ENCODE results near the gene EPHB6. TPM values are rescaled to one million over a fixed set of nuclear protein-coding genes. Genes with fewer than 3 reads are reported as not detected.

The EPHB6 gene
- total RNA-seq, 4 donors from 2014 or later = 15.2 to 40.4 (median 26.1) TPM

DNA sequence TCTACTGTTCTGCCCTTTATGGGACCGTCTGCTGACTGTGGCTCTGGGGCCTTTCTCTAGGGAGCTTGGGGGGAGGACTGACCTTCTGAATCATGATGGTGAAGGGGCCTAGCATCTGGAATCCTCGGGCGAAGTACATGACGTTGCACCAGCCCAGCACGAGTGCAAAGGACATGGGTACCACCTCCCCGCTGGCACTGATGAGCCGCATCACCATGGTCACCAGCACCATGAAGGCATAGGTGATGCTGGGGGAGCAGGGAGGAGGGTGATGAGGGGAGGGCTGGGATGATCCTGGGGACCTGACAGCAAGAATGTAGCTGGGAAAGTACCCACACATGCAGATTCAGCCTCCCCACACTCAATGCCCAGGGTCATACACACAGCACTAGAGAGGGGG lies 19.5 kb downstream of the EPHB6 start:
- Histone ChIP-seq H3K27me3 (peaks cover 0 to 7% (median 0%) of the 10 kb centered on the region in 4 donors), H3K4me3 (no peak overlapping the region), H3K9me3 (no peaks in the 10 kb centered on the region), H3K36me3 (peaks cover 0 to 46% (median 0%) of the 10 kb centered on the region in 3 donors), H3K4me1 (no peaks in the 10 kb centered on the region), H3K27ac (no peak overlapping the region)
- intact Hi-C loops (cut with DNase I) = loop anchor here (10.0 kb wide), 1 partner anchor 130 kb away; no protein-coding TSS in a partner anchor
- WGBS, 2 donors = 82 to 86% methylated on average over 4 of the region's 7 CpGs
- DNase-seq = no peak
- TF ChIP-seq, protein P1, sequence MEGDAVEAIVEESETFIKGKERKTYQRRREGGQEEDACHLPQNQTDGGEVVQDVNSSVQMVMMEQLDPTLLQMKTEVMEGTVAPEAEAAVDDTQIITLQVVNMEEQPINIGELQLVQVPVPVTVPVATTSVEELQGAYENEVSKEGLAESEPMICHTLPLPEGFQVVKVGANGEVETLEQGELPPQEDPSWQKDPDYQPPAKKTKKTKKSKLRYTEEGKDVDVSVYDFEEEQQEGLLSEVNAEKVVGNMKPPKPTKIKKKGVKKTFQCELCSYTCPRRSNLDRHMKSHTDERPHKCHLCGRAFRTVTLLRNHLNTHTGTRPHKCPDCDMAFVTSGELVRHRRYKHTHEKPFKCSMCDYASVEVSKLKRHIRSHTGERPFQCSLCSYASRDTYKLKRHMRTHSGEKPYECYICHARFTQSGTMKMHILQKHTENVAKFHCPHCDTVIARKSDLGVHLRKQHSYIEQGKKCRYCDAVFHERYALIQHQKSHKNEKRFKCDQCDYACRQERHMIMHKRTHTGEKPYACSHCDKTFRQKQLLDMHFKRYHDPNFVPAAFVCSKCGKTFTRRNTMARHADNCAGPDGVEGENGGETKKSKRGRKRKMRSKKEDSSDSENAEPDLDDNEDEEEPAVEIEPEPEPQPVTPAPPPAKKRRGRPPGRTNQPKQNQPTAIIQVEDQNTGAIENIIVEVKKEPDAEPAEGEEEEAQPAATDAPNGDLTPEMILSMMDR (IDR thresholded peaks at IDR 0.05) = no peak
- TF ChIP-seq POLR2A (IDR thresholded peaks at IDR 0.05) = no peak

DNA sequence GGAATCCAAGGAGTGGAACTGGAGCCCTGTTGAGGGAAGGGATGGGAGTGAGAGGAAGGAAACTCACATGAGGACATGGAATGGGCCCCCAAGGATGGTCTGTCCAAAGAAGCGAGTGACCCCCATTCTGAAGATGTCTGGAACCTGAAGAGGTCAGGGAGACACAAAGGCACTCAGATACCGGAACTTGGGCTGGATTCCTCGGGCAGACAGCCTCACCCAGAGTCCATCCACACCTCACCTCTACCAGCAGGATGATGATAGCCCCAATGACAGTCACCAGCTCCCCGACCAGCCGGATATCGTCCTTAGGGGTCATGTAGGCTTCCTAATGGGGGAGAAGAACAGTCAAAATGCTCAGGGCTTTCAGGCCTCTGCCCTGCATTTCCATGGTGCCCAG lies 20.0 kb downstream of the EPHB6 start:
- DNase-seq = no peak
- Histone ChIP-seq H3K36me3 (peaks cover 0 to 42% (median 0%) of the 10 kb centered on the region in 3 donors), H3K4me1 (no peaks in the 10 kb centered on the region), H3K27ac (no peak overlapping the region), H3K4me3 (no peak overlapping the region), H3K9me3 (no peaks in the 10 kb centered on the region), H3K27me3 (peaks cover 0 to 7% (median 0%) of the 10 kb centered on the region in 4 donors)
- 80 to 93% methylated on average over 2 to 4 of the region's 6 CpGs for WGBS, 2 donors
- intact Hi-C loops (cut with DNase I) = loop anchor here (10.0 kb wide), 1 partner anchor 130 kb away; no protein-coding TSS in a partner anchor
- no peak for TF ChIP-seq POLR2A (IDR thresholded peaks at IDR 0.05)
- TF ChIP-seq, protein P1 (IDR thresholded peaks at IDR 0.05) = no peak

DNA sequence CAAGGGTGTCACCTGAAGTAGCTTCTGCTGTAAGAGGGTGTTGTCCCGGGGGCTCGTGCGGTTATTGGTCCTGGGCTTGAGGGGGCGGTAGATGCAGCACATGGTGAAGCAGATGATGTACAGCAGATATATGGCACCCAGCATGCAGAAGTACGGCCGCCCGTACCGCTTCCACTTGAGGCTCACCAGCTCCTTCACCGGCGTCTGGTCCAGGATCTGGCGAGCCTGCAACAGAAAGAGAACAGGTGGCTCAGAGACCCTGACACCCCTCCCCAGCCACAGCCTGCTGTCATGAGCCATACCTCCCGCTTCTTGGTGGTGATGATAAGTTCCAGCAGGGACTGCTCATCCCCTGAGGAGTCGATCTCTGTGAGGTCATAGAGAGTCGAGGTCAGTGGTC lies 20.6 kb downstream of the EPHB6 start:
- no peak for TF ChIP-seq POLR2A (IDR thresholded peaks at IDR 0.05)
- TF ChIP-seq, protein P1 (IDR thresholded peaks at IDR 0.05) = no peak
- H3K27me3 ChIP-seq = peaks cover 0 to 12% (median 0%) of the 10 kb centered on the region in 4 donors
- no peak for DNase-seq
- no peak overlapping the region for H3K27ac ChIP-seq
- H3K36me3 ChIP-seq = peaks cover 0 to 36% (median 0%) of the 10 kb centered on the region in 3 donors
- 84 to 88% methylated on average over 3 to 5 of the region's 14 CpGs for WGBS, 2 donors
- intact Hi-C loops (cut with DNase I) = loop anchor here (10.0 kb wide), 1 partner anchor 129 kb away; no protein-coding TSS in a partner anchor
- no peak overlapping the region for H3K4me3 ChIP-seq
- no peaks in the 10 kb centered on the region for H3K4me1 ChIP-seq
- H3K9me3 ChIP-seq = no peaks in the 10 kb centered on the region

DNA sequence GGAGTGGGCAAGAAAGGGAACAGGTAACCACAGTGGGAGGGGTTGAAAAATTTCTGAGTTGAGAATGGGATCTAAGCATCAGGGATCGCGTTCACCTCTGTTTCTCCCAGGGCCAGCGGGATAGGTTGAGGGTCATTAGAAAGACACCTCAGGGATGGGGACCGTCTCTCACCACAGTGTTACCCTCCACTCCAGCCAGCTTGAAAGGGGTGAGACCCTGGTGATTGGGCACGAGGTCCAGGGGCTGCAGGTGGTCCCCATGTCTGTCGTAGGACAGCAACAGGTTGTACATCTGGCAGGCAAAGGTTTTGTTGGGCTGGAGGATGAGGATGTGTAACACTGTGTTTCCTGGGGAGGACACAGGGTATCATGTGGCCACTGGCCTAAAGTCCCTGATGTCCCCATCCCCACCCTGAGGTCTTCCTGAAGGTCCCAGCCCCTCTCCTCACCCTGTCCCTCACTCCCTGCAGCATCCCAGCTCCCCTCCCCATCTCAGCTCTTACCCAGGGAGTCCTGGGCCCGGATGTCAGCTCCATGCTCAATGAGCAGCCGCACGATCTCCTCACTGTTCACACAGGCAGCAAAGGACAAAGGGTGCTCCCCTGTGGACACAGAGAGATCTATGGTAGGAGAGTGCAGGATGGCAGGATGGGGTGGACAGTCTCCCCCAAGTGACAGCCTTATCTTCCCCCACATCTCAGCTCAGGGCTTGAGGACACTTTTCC lies 21.5 kb downstream of the EPHB6 start:
- Histone ChIP-seq H3K4me3 (no peak overlapping the region), H3K4me1 (no peaks in the 10 kb centered on the region), H3K9me3 (no peaks in the 10 kb centered on the region), H3K27me3 (peaks cover 0 to 19% (median 0%) of the 10 kb centered on the region in 4 donors), H3K36me3 (peaks cover 0 to 26% (median 0%) of the 10 kb centered on the region in 3 donors), H3K27ac (no peak overlapping the region)
- DNase-seq = no peak
- intact Hi-C loops (cut with DNase I) = loop anchor here (10.0 kb wide), 1 partner anchor 128 kb away; no protein-coding TSS in a partner anchor
- no peak for TF ChIP-seq POLR2A (IDR thresholded peaks at IDR 0.05)
- WGBS, 2 donors = 76 to 92% methylated on average over 6 to 9 of the region's 9 CpGs

DNA sequence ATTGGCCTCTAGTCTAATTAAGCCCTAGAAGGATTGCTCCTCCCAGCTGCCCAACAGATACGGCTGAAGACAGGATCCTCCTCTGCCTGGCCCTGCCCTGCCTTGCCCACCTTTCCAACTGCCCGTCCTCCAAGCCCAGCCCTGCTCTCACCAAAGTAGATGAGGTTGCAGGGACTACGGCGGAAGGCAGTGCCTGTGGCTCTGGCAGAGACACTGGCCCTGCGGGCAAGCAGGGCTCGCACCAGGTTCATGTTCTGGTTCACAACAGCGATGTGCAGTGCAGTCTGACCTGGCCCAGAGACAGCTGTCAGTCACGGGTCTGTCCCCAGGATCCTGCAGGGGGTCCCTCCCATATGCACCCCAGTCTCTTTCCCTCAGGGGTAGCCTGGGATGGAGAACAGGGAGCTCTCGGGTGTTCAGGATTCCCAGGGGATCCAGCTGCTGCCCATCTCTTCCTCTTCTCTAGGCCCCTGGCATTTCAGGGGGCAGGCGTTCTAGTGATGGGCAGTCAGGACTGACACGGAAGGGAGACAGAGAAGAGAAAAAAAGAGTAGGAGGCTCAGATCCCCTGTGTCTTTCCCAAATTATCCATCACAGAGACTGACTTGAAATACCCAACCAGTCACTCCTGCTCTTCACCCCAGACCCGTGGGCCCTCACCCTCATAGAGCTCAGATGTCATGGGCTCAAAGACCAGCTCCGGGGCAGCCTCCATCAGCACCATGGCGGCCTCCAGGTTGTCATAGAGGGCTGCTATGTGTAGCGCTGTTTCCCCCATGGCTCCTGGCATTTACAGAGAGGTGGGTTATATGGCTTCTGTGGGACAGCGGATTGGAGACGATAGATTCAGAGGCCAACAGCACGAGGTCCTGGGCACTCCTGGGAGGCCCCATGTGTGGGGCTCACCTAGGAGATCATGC lies 22.4 kb downstream of the EPHB6 start:
- TF ChIP-seq, protein P1 (IDR thresholded peaks at IDR 0.05) = no peak
- TF ChIP-seq POLR2A (IDR thresholded peaks at IDR 0.05) = no peak
- peaks cover 0 to 18% (median 0%) of the 10 kb centered on the region in 3 donors for H3K36me3 ChIP-seq
- WGBS, 2 donors = 78 to 87% methylated on average over 4 to 8 of the region's 18 CpGs
- H3K27me3 ChIP-seq = peaks cover 0 to 26% (median 0%) of the 10 kb centered on the region in 4 donors
- DNase-seq = no peak
- intact Hi-C loops (cut with DNase I) = loop anchor here (10.0 kb wide), 1 partner anchor 128 kb away; no protein-coding TSS in a partner anchor
- peaks cover 0 to 6% (median 0%) of the 10 kb centered on the region in 3 donors for H3K4me1 ChIP-seq
- H3K27ac ChIP-seq = no peak overlapping the region
- no peaks in the 10 kb centered on the region for H3K9me3 ChIP-seq
- H3K4me3 ChIP-seq = no peak overlapping the region
